ENCODE measurements around the gene CAMK4. TPM values are rescaled to one million over a fixed set of nuclear protein-coding genes. Genes with fewer than 3 reads are reported as not detected.

CAMK4 gene
- total and polyA plus RNA-seq, 4 donors: 0.27 to 1.4 (median 1.2) TPM

GRCh38 chr5:111383288-111383970, 159.2 kb downstream of the CAMK4 start (continued):
- TF ChIP-seq CTCF (IDR thresholded peaks at IDR 0.05; ENCODE audit: low read depth, low read length, missing input control) (no peak), GABPA (IDR thresholded peaks at IDR 0.05 in 1 of 2, conservative IDR thresholded peaks at IDR 0.05 in 1 of 2) (no peak)

- no peaks in the 10 kb centered on the region for H3K27me3 ChIP-seq (ENCODE audit: control insufficient read depth in 4 of 4, insufficient read depth in 4 of 4, low read length in 3 of 4)
- 28% methylated on average over 3 of the region's 3 CpGs for WGBS
- H3K4me1 ChIP-seq (ENCODE audit: control insufficient read depth in 4 of 4, insufficient read depth in 4 of 4, low read length in 3 of 4): no peaks in the 10 kb centered on the region
- H3K9ac ChIP-seq (ENCODE audit: low read depth in 1 of 2, low read length in 2 of 2): no peak overlapping the region
- no peak overlapping the region for H3K27ac ChIP-seq (ENCODE audit: low read depth in 1 of 2, low read length in 2 of 2)
- TF ChIP-seq MAX (IDR thresholded peaks at IDR 0.05) (no peak), FOXA2 (IDR thresholded peaks at IDR 0.05) (no peak), EGR1 (IDR thresholded peaks at IDR 0.05; ENCODE audit: low read depth in 2 of 2) (no peak), NR2F2 (IDR thresholded peaks at IDR 0.05) (no peak), ZBTB33 (IDR thresholded peaks at IDR 0.05) (no peak), CTCF (IDR thresholded peaks at IDR 0.05; ENCODE audit: low read depth, low read length, missing input control) (no peak), GABPA (IDR thresholded peaks at IDR 0.05 in 1 of 2, conservative IDR thresholded peaks at IDR 0.05 in 1 of 2) (no peak), TAF1 (conservative IDR thresholded peaks at IDR 0.05) (no peak), HNF4G (IDR thresholded peaks at IDR 0.05) (no peak)
- TF ChIP-seq, protein P1, sequence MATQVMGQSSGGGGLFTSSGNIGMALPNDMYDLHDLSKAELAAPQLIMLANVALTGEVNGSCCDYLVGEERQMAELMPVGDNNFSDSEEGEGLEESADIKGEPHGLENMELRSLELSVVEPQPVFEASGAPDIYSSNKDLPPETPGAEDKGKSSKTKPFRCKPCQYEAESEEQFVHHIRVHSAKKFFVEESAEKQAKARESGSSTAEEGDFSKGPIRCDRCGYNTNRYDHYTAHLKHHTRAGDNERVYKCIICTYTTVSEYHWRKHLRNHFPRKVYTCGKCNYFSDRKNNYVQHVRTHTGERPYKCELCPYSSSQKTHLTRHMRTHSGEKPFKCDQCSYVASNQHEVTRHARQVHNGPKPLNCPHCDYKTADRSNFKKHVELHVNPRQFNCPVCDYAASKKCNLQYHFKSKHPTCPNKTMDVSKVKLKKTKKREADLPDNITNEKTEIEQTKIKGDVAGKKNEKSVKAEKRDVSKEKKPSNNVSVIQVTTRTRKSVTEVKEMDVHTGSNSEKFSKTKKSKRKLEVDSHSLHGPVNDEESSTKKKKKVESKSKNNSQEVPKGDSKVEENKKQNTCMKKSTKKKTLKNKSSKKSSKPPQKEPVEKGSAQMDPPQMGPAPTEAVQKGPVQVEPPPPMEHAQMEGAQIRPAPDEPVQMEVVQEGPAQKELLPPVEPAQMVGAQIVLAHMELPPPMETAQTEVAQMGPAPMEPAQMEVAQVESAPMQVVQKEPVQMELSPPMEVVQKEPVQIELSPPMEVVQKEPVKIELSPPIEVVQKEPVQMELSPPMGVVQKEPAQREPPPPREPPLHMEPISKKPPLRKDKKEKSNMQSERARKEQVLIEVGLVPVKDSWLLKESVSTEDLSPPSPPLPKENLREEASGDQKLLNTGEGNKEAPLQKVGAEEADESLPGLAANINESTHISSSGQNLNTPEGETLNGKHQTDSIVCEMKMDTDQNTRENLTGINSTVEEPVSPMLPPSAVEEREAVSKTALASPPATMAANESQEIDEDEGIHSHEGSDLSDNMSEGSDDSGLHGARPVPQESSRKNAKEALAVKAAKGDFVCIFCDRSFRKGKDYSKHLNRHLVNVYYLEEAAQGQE (IDR thresholded peaks at IDR 0.05): no peak
- no peak for DNase-seq (ENCODE audit: low spot score)
- H3K9me3 ChIP-seq (ENCODE audit: control insufficient read depth in 4 of 4, low read length in 3 of 4): peaks cover 0 to 5% (median 1%) of the 10 kb centered on the region in 4 donors
- H3K4me3 ChIP-seq (ENCODE audit: low read depth in 1 of 3, low read length in 3 of 3): no peak overlapping the region
- no peaks in the 10 kb centered on the region for H3K36me3 ChIP-seq (ENCODE audit: control insufficient read depth in 4 of 4, insufficient read depth in 3 of 4, low read depth in 1 of 4, low read length in 3 of 4)
These were observed 160.0 kb downstream of the CAMK4 start for GRCh38 chr5:111384220-111384619.
